Gastrocnemius medialis (tissue), 4 donors: Measurements from ENCODE around the gene ANO10. TPM values are rescaled to one million over a fixed set of nuclear protein-coding genes. Genes with fewer than 3 reads are reported as not detected.

Experiments
- ATAC-seq, 2 donors: fragments of 150-250 bp; one replicate each; pipeline ENCODE4 v1.9.1; 2016
- DNase-seq, 2 donors: peaks; one replicate each; pipeline ENCODE4 v3.0.0-alpha.2; 2019
- H3K27ac ChIP-seq, 4 donors: fragments of 200-600 bp; sonication (generic); 1 replicate in 1 of 4; 2 replicates in 3 of 4; pipeline ENCODE4 v1.5.1; 2016 to 2018; ENCODE audit warnings: mild to moderate bottlenecking in 2 of 4, moderate library complexity in 1 of 4
- H3K27me3 ChIP-seq, 3 donors: fragments of 200-600 bp; sonication (generic) in 2 of 3; 1 replicate in 1 of 3; 2 replicates in 2 of 3; pipeline versions ENCODE4 v1.5.1 to v1.6.0; 2016 to 2019; ENCODE audit warnings: mild to moderate bottlenecking in 1 of 3, moderate library complexity in 1 of 3
- H3K36me3 ChIP-seq, 2 donors: fragments of 200-600 bp; sonication (generic) in 1 of 2; one replicate each; pipeline ENCODE4 v1.5.1; 2017 to 2018
- H3K4me1 ChIP-seq, 2 donors: fragments of 200-600 bp; sonication (generic) in 1 of 2; one replicate each; pipeline ENCODE4 v1.5.1; 2016 to 2017; ENCODE audit warnings: mild to moderate bottlenecking in 2 of 2
- H3K4me3 ChIP-seq, 4 donors: fragments of 200-600 bp; sonication (generic) in 3 of 4; 1 replicate in 1 of 4; 2 replicates in 3 of 4; pipeline ENCODE4 v1.5.1; 2016 to 2019; ENCODE audit warnings: mild to moderate bottlenecking in 2 of 4
- H3K9me3 ChIP-seq, 3 donors: fragments of 200-600 bp; sonication (generic) in 2 of 3; 1 replicate in 1 of 3; 2 replicates in 2 of 3; pipeline ENCODE4 v1.5.1; 2016 to 2019
- POLR2A ChIP-seq, 2 donors: fragments of 450-650 bp; IDR thresholded peaks; one replicate each; pipeline ENCODE4 v1.6.1; 2017; ENCODE audit warnings: antibody characterized with exemption in 2 of 2, mild to moderate bottlenecking in 2 of 2, moderate library complexity in 2 of 2
- in situ Hi-C, 4 donors: fragments of 200-750 bp; cut with MboI; loops; one replicate each; pipeline versions ENCODE4 v1.15.0 to v1.8.0; 2017; ENCODE audit warnings: low sequenced_read_pairs in 4 of 4
- intact Hi-C: fragments of 100-400 bp; cut with DNase I; formaldehyde crosslinking; loops from one replicate; pipeline ENCODE4 v1.15.1; 2023; ENCODE audit warnings: low total_unique reads
- total RNA-seq, 4 donors: library from RNA; depleted of rRNA; stranded (reverse); fragments of >200 nt; gene quantifications; one replicate each; pipeline versions ENCODE4 v1.1.0 to v1.2.3, GENCODE V29; 2016
- TF ChIP-seq, protein P1 (sequence below), 5 experiments: fragments of 450-650 bp in 3 of 5; fragments of 200-600 bp in 2 of 5; sonication (generic) in 2 of 5; IDR thresholded peaks in 4 of 5; conservative IDR thresholded peaks in 1 of 5; 1 replicate in 4 of 5; 2 replicates in 1 of 5; pipeline ENCODE4 v1.5.1; 2016 to 2019; ENCODE audit warnings: antibody characterized with exemption in 5 of 5, mild to moderate bottlenecking in 3 of 5, moderate library complexity in 3 of 5

ANO10 gene
- total RNA-seq, 4 donors from 2014 or later, result 6.9 to 8.1 (median 7.8) TPM

DNA sequence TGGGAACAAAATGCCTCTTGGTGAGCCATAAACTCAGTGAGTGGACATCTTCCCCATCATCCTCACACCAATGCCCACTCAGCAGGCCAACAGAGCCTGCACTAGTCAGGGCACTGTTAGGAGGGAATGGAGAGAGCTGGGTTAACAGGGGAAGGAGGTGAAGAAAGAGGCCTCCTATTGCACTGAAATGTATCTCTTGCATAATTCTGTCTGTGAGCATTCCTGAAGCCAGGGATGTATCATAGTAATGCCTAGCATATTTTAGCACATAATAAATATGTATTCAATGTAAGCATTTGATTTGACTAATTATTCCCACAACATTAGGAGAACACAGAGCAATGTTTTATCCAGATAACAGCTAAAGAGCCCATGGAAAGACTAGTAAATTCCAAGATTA is 81.2 kb downstream of the ANO10 start:
- Histone ChIP-seq H3K9me3 (no peaks in the 10 kb centered on the region), H3K27ac (no peak overlapping the region), H3K4me1 (no peaks in the 10 kb centered on the region), H3K36me3 (no peaks in the 10 kb centered on the region), H3K4me3 (no peak overlapping the region), H3K27me3 (no peaks in the 10 kb centered on the region)
- no peak for DNase-seq
- TF ChIP-seq POLR2A (IDR thresholded peaks at IDR 0.05), result no peak
- TF ChIP-seq, protein P1, sequence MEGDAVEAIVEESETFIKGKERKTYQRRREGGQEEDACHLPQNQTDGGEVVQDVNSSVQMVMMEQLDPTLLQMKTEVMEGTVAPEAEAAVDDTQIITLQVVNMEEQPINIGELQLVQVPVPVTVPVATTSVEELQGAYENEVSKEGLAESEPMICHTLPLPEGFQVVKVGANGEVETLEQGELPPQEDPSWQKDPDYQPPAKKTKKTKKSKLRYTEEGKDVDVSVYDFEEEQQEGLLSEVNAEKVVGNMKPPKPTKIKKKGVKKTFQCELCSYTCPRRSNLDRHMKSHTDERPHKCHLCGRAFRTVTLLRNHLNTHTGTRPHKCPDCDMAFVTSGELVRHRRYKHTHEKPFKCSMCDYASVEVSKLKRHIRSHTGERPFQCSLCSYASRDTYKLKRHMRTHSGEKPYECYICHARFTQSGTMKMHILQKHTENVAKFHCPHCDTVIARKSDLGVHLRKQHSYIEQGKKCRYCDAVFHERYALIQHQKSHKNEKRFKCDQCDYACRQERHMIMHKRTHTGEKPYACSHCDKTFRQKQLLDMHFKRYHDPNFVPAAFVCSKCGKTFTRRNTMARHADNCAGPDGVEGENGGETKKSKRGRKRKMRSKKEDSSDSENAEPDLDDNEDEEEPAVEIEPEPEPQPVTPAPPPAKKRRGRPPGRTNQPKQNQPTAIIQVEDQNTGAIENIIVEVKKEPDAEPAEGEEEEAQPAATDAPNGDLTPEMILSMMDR (IDR thresholded peaks at IDR 0.05 in 4 of 5, conservative IDR thresholded peaks at IDR 0.05 in 1 of 5), result no peak
- ATAC-seq, result no peak
- in situ Hi-C loops (loop anchor here in 3 of 4 donors (5.0 to 10.0 kb wide), 2 partner anchors 654 to 657 kb away; no protein-coding TSS in a partner anchor), intact Hi-C loops (loop anchor here (10.0 kb wide), 1 partner anchor 224 kb away; no protein-coding TSS in a partner anchor)

DNA sequence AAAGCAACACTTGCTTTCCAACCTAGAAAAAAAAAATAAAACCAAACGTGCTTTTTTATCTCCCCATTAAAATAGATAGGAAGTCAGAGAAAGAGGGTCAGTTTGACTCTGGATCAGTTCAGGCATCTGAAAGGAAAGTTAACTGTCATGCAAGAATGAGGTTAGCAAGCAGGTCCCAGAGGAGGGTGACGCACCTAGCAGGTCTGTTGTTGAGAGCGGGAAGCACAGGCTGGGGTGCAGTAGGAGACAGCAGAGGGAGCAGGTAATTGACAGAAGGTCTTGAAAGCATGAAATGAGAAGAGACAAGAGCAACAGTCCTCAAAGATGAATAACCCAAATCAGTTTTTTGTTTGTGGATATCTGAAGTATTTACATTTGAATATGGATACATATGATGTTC is 82.5 kb downstream of the ANO10 start:
- Histone ChIP-seq H3K4me3 (no peak overlapping the region), H3K27me3 (no peaks in the 10 kb centered on the region), H3K27ac (no peak overlapping the region), H3K9me3 (no peaks in the 10 kb centered on the region), H3K36me3 (no peaks in the 10 kb centered on the region), H3K4me1 (no peaks in the 10 kb centered on the region)
- intact Hi-C loops (no loop called here), in situ Hi-C loops (no loop called here)
- DNase-seq (no peak), ATAC-seq (no peak)
- TF ChIP-seq, protein P1 (IDR thresholded peaks at IDR 0.05 in 4 of 5, conservative IDR thresholded peaks at IDR 0.05 in 1 of 5), result no peak
- TF ChIP-seq POLR2A (IDR thresholded peaks at IDR 0.05), result no peak

DNA sequence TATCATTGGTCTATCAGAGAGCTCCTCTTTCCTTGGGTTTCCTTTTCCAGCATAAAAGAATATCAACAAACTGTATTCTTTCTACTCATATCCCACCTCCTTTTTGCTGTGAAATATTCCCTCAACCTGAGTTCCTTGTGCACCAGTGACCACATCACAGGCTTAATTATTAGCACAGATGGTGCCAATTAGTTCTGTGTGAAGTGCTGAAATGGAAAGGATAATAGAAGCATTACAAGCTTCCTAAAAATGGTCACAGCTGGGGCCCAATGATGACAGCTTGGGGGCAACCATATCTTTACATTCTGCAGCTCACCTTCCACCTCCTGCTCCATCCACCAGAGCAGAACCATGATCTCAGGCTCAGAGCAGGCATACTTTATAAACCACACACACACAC is 84.6 kb downstream of the ANO10 start:
- no peaks in the 10 kb centered on the region for H3K4me1 ChIP-seq
- H3K36me3 ChIP-seq, result no peaks in the 10 kb centered on the region
- TF ChIP-seq POLR2A (IDR thresholded peaks at IDR 0.05), result no peak
- TF ChIP-seq, protein P1 (IDR thresholded peaks at IDR 0.05 in 4 of 5, conservative IDR thresholded peaks at IDR 0.05 in 1 of 5), result no peak
- intact Hi-C loops (no loop called here), in situ Hi-C loops (no loop called here)
- H3K27ac ChIP-seq, result no peak overlapping the region
- H3K4me3 ChIP-seq, result no peak overlapping the region
- H3K27me3 ChIP-seq, result no peaks in the 10 kb centered on the region
- ATAC-seq (no peak), DNase-seq (no peak)
- no peaks in the 10 kb centered on the region for H3K9me3 ChIP-seq

DNA sequence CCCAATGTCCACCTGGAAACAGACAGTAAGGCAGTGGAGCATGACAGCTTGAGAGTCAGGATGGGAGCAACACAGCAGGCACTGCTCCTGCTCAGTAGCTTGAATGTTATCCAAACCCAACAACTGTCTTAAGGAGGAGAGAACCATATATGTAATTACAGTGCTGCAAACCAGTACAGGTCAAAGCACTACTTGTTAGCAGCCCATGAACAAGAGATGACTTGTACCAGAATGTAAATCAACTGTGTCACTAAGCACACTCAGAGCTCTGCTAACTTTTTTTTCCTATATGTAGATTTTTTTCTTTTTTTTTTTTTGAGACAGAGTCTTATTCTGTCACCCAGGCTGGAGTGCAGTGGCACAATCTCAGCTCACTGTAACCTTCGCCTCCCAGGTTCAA is 87.1 kb downstream of the ANO10 start:
- no peaks in the 10 kb centered on the region for H3K4me1 ChIP-seq
- no peak overlapping the region for H3K4me3 ChIP-seq
- no peak for DNase-seq
- H3K27ac ChIP-seq, result no peak overlapping the region
- no peaks in the 10 kb centered on the region for H3K36me3 ChIP-seq
- intact Hi-C loops (no loop called here), in situ Hi-C loops (no loop called here)
- no peak for ATAC-seq
- no peaks in the 10 kb centered on the region for H3K27me3 ChIP-seq
- no peaks in the 10 kb centered on the region for H3K9me3 ChIP-seq
- TF ChIP-seq, protein P1 (IDR thresholded peaks at IDR 0.05 in 4 of 5, conservative IDR thresholded peaks at IDR 0.05 in 1 of 5), result no peak
- no peak for TF ChIP-seq POLR2A (IDR thresholded peaks at IDR 0.05)

DNA sequence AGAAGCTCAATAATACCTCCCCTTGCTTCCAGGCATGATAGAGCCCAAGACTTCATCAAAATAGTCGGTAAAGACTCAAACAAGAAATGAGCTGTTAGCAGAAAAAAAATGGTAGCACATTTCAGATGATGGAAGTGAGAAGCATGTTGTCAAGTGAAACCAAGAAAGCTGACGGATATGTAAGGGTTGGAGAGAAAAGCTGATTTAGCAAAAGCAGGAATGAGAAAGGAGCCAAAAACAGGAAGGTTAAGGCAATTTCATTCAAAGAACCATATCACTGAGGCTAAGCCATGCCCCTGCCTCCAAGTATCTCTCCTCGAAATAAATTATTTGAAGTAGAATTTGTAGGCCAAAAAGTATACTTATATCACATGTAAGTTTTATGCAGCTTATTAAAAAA is 88.8 kb downstream of the ANO10 start:
- H3K27me3 ChIP-seq, result no peaks in the 10 kb centered on the region
- no peaks in the 10 kb centered on the region for H3K9me3 ChIP-seq
- DNase-seq, result no peak
- ATAC-seq, result no peak
- no peak overlapping the region for H3K27ac ChIP-seq
- no peaks in the 10 kb centered on the region for H3K4me1 ChIP-seq
- H3K4me3 ChIP-seq, result no peak overlapping the region
- no peaks in the 10 kb centered on the region for H3K36me3 ChIP-seq
- in situ Hi-C loops (no loop called here), intact Hi-C loops (no loop called here)
- TF ChIP-seq POLR2A (IDR thresholded peaks at IDR 0.05), result no peak
- TF ChIP-seq, protein P1 (IDR thresholded peaks at IDR 0.05 in 4 of 5, conservative IDR thresholded peaks at IDR 0.05 in 1 of 5), result no peak
